GM12878 (cell line): ENCODE data around the gene LY6G6D.
A peak's percentile ranks its signal among the peaks of the same experiment; 100 is the strongest.

Source experiments
- CTCF ChIP-seq, 3 experiments: IDR thresholded peaks in 2 of 3; conservative IDR thresholded peaks in 1 of 3; 2 replicates each; pipeline ENCODE4 v1.5.1; 2011; ENCODE audit warnings: low read depth in 3 of 3, low read length in 3 of 3, mild to moderate bottlenecking in 3 of 3, control low read depth in 2 of 3, moderate library complexity in 2 of 3, inconsistent platforms in 1 of 3, mixed read lengths in 1 of 3; ENCODE audit not compliant: control insufficient read depth in 2 of 3, insufficient read depth in 1 of 3; ENCODE audit errors: extremely low read depth in 1 of 3
- POLR2A ChIP-seq: IDR thresholded peaks from 2 replicates; pipeline ENCODE4 v1.6.1; 2011; ENCODE audit warnings: low read depth, mild to moderate bottlenecking, low read length
- RELA ChIP-seq: fragments of 450-650 bp; IDR thresholded peaks from 2 replicates; pipeline ENCODE4 v1.8.0; 2014; ENCODE audit warnings: borderline replicate concordance; ENCODE audit not compliant: partially characterized antibody

- TF ChIP-seq POLR2A (peak; percentile 73), RELA (no peak), CTCF (IDR thresholded peaks at IDR 0.05 in 2 of 3, conservative IDR thresholded peaks at IDR 0.05 in 1 of 3; ENCODE audit: control insufficient read depth in 2 of 3, extremely low read depth in 1 of 3, insufficient read depth in 1 of 3, low read depth in 3 of 3, low read length in 3 of 3) (no peak)
Observed at GRCh38 chr6:31734821-31735406, 19.8 kb downstream of the LY6G6D start.
